NCI-H1417 (cell line): ENCODE data around the gene SH2D1B.

ENCODE experiments used
- DNase-seq, 3 experiments: peaks; one replicate each; lab custom pipeline; 2025; lab: John Stamatoyannopoulos, UW

The SH2D1B gene

GRCh38 chr1:162398999-162399580, 12.8 kb downstream of the SH2D1B start:
- peak in 2 of 3 experiments; percentile 41 to 48 for DNase-seq

- peak in 2 of 3 experiments; percentile 47 to 74 for DNase-seq
Measured at GRCh38 chr1:162397943-162398560, 13.9 kb downstream of the SH2D1B start.

GRCh38 chr1:162397039-162397448, 14.9 kb downstream of the SH2D1B start:
- DNase-seq: no peak

- no peak for DNase-seq
Measured at GRCh38 chr1:162396201-162396906, 15.6 kb downstream of the SH2D1B start.

- peak in 2 of 3 experiments; percentile 68 to 71 for DNase-seq
Measured at GRCh38 chr1:162391790-162392563, 20.0 kb downstream of the SH2D1B start.

- DNase-seq: peak in 2 of 3 experiments; percentile 9 to 53
Measured at GRCh38 chr1:162390396-162391185, 21.3 kb downstream of the SH2D1B start.

GRCh38 chr1:162389971-162390370, 22.0 kb downstream of the SH2D1B start:
- peak in 1 of 3 experiments; percentile 15 for DNase-seq

GRCh38 chr1:162389021-162389818, 22.7 kb downstream of the SH2D1B start:
- DNase-seq: peak in 1 of 3 experiments; percentile 15

GRCh38 chr1:162388615-162389014, 23.3 kb downstream of the SH2D1B start:
- no peak for DNase-seq

- DNase-seq: no peak
Measured at GRCh38 chr1:162388083-162388594, 23.8 kb downstream of the SH2D1B start.

- DNase-seq: peak in 1 of 3 experiments; percentile 19
Measured at GRCh38 chr1:162387226-162388082, 24.5 kb downstream of the SH2D1B start.

- DNase-seq: no peak
Measured at GRCh38 chr1:162386292-162387225, 25.4 kb downstream of the SH2D1B start.

- DNase-seq: no peak
Measured at GRCh38 chr1:162385702-162386101, 26.2 kb downstream of the SH2D1B start.

GRCh38 chr1:162385280-162385623, 26.7 kb downstream of the SH2D1B start:
- no peak for DNase-seq

- no peak for DNase-seq
Measured at GRCh38 chr1:162384601-162385279, 27.2 kb downstream of the SH2D1B start.

GRCh38 chr1:162384116-162384515, 27.8 kb downstream of the SH2D1B start:
- no peak for DNase-seq

- no peak for DNase-seq
Measured at GRCh38 chr1:162383516-162383915, 28.4 kb downstream of the SH2D1B start.

- no peak for DNase-seq
Measured at GRCh38 chr1:162383091-162383490, 28.8 kb downstream of the SH2D1B start.
